Cardiac muscle cell (in vitro differentiated cells and primary cell): ENCODE measurements around the gene TAGAP. TPM values are rescaled to one million over a fixed set of nuclear protein-coding genes. Genes with fewer than 3 reads are reported as not detected.
"Not testable (repeated sequence)": the region's sequence is repeated elsewhere in the genome, so short reads cannot be mapped to it uniquely, and the experiment has no call there.

Source experiments
- DNase-seq, 2 donors: peaks; one replicate each; pipeline versions ENCODE4 v3.0.0 to v3.0.0-alpha.2; 2010 to 2017; ENCODE audit warnings: low read depth in 1 of 2, low spot score in 1 of 2
- H3K27ac ChIP-seq: fragments of 200-600 bp; sonication (generic); 2 replicates; pipeline ENCODE4 v1.5.1; 2016
- H3K27me3 ChIP-seq: fragments of 200-600 bp; sonication (generic); 2 replicates; pipeline ENCODE4 v1.6.0; 2016; ENCODE audit warnings: control low read depth
- H3K36me3 ChIP-seq: fragments of 200-600 bp; sonication (generic); 2 replicates; pipeline ENCODE4 v1.5.1; 2016; ENCODE audit warnings: control low read depth
- H3K4me1 ChIP-seq: fragments of 200-600 bp; sonication (generic); 2 replicates; pipeline ENCODE4 v1.8.1; 2017; ENCODE audit warnings: low read depth, mild to moderate bottlenecking, mixed run types
- H3K4me3 ChIP-seq: fragments of 200-600 bp; sonication (generic); 2 replicates; pipeline ENCODE4 v1.5.1; 2016; ENCODE audit warnings: mild to moderate bottlenecking
- H3K9me3 ChIP-seq: fragments of 200-600 bp; sonication (generic); 2 replicates; pipeline ENCODE4 v1.5.1; 2017; ENCODE audit warnings: low read depth, mild to moderate bottlenecking, control low read depth
- CTCF ChIP-seq: IDR thresholded peaks from 2 replicates; pipeline ENCODE4 v1.5.1; 2012; ENCODE audit warnings: low read depth, mild to moderate bottlenecking, low read length
- polyA plus RNA-seq: library from polyadenylated mRNA; unstranded; fragments of >200 nt; fragmentation: Nextera tagmentation; extraction: Ambion mirVana; gene quantifications from 2 replicates; pipeline ENCODE4 v1.2.1, GENCODE V29; 2016
- total RNA-seq: library from RNA; depleted of rRNA; stranded (reverse); fragments of >200 nt; gene quantifications from 2 replicates; pipeline ENCODE4 v1.2.3, GENCODE V29; 2016

The TAGAP gene
- total and polyA plus RNA-seq, 2 experiments from 2014 or later, result not detected

GRCh38 chr6:159039885-159040258, 4.9 kb downstream of the TAGAP start:
- no peaks in the 10 kb centered on the region for H3K36me3 ChIP-seq
- no peak for TF ChIP-seq CTCF
- DNase-seq, result no peak
- H3K4me1 ChIP-seq, result no peaks in the 10 kb centered on the region
- H3K9me3 ChIP-seq, result no peaks in the 10 kb centered on the region
- no peak overlapping the region for H3K27ac ChIP-seq
- no peak overlapping the region for H3K4me3 ChIP-seq
- no peaks in the 10 kb centered on the region for H3K27me3 ChIP-seq

GRCh38 chr6:159038914-159039884, 5.6 kb downstream of the TAGAP start:
- Histone ChIP-seq H3K4me3 (no peak overlapping the region), H3K4me1 (no peaks in the 10 kb centered on the region), H3K9me3 (no peaks in the 10 kb centered on the region), H3K27ac (no peak overlapping the region), H3K27me3 (no peaks in the 10 kb centered on the region), H3K36me3 (no peaks in the 10 kb centered on the region)
- peak in 1 of 2 donors; percentile 8 for DNase-seq
- no peak for TF ChIP-seq CTCF

- H3K4me3 ChIP-seq, H3K36me3 ChIP-seq, DNase-seq, H3K4me1 ChIP-seq, H3K27me3 ChIP-seq, H3K27ac ChIP-seq, H3K9me3 ChIP-seq: not testable (repeated sequence)
These were observed 6.5 kb downstream of the TAGAP start for GRCh38 chr6:159038318-159038717.

DNA sequence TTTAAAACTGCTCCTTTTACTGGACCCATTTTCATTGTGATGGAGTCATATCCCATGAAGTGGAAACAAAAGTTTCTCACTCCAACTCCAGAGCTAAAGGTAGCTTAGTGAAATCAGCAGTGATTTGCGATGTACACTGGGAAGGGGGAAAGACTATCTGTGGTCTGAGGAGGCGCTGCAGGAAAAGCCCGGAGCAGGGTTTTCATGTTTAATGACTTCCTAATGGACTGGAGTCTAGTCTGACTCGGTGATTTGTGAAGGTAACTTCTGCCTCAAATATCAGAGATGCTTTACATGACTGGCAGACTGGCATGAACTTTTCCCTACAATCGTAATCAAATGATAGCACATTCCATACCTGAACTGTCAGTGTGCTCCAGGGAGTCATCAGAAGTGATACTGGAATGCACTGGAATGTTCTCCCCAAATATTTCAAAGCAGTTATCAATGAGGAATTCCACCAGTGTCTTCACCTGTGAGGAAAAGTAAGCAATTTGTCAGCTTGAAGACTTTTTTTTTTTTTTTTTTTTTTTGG, 7.0 kb downstream of the TAGAP start:
- Histone ChIP-seq H3K27ac (no peak overlapping the region), H3K27me3 (no peaks in the 10 kb centered on the region), H3K9me3 (no peaks in the 10 kb centered on the region), H3K4me3 (no peak overlapping the region), H3K36me3 (no peaks in the 10 kb centered on the region), H3K4me1 (no peaks in the 10 kb centered on the region)
- no peak for DNase-seq
- no peak for TF ChIP-seq CTCF

DNA sequence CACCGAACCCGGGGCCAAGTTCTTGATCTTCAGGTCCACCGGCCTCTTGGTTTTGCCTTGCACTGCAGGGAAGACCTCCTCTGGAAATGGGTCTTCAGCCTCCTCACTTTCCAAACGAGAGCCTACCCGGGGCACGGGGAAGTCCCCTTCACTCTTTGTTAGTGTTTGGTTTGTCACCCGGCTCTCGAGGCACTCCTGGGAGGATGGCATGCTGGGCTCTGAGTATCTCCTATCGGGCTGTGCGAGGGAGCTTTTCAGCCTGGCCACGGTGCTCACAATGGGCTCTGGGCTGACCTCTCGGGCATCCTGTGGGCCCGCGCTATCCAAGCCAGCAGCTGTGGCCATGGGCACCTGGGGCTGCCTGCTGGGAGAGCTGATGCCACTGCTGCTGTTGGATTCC, 8.1 kb downstream of the TAGAP start:
- Histone ChIP-seq H3K9me3 (no peaks in the 10 kb centered on the region), H3K4me1 (no peaks in the 10 kb centered on the region), H3K4me3 (no peak overlapping the region), H3K27me3 (no peaks in the 10 kb centered on the region), H3K27ac (no peak overlapping the region), H3K36me3 (no peaks in the 10 kb centered on the region)
- DNase-seq, result no peak
- no peak for TF ChIP-seq CTCF

DNA sequence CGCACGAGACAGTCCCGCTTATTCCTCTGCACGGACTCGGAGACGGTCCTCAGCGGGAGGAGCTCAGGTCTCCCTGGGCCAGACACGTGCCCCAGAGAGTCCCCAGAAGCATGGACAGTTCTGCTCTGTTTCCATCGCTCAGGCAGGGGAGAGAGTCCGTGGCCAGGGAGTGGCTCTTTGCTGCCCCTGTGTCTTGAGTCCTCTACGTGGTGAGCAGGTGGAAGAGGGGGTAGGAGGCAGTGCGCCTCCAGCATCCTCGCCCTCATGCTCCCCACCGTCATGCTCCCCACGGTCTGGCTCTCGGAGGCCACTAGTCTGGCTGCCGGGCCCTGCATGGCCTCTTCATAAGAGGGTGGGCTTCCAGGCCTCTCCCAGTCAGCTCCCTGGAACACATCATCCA, 8.9 kb downstream of the TAGAP start:
- DNase-seq, result no peak

More for the DNA sequence above, 8.9 kb downstream of the TAGAP start:
- no peak for TF ChIP-seq CTCF
- H3K27ac ChIP-seq, result no peak overlapping the region
- H3K4me3 ChIP-seq, result no peak overlapping the region
- no peaks in the 10 kb centered on the region for H3K4me1 ChIP-seq
- H3K9me3 ChIP-seq, result no peaks in the 10 kb centered on the region
- H3K27me3 ChIP-seq, result no peaks in the 10 kb centered on the region
- no peaks in the 10 kb centered on the region for H3K36me3 ChIP-seq
